Hematopoietic multipotent progenitor cell treated with erythropoietin and hydrocortisone succinate and interleukin-3 and kit ligand, for 8 days (in vitro differentiated cells): ENCODE data around the gene ORC3.
"Not testable (repeated sequence)": the region's sequence is repeated elsewhere in the genome, so short reads cannot be mapped to it uniquely, and the experiment has no call there.

Experiments used
- DNase-seq: peaks from one replicate; pipeline ENCODE4 v3.0.0-alpha.2; 2015

Gene ORC3

DNA sequence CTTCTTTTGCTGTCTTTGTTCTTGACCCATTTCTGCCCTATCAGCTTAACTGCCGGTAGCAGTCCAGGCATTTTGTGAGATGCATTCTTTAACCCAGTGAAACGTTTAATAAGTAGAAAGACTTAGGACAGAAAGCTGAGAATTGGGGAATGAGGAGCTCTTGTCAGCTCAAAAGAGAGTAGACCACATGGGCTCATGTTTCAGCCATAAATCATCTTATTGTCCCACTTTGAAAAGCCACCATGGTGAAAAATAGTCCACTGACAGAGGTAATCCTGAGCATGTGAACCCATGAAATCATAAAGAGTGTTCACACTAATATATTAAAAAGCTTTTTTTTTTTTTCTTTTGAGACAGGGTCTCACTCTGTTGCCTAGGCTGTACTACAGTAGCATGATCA lies 16.3 kb downstream of the ORC3 start:
- DNase-seq: no peak

DNA sequence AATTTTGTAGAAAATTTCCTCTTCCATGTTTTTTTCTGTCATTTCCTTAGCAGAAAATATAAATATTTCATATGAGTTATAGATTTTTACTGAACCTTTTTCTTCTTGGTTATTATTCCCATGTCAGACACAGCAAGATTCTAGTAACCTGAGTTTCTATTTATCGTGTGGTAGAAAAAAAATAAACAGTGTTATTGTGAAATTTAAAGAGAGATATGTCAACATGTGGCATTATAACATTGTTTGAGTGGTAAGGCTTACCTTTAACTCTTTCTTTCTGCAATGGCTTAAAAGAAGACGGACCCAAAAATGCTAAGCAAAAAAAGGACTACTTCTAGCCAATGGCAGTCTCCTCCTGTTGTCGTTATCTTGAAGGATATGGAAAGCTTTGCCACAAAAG lies 18.9 kb downstream of the ORC3 start:
- DNase-seq: no peak

DNA sequence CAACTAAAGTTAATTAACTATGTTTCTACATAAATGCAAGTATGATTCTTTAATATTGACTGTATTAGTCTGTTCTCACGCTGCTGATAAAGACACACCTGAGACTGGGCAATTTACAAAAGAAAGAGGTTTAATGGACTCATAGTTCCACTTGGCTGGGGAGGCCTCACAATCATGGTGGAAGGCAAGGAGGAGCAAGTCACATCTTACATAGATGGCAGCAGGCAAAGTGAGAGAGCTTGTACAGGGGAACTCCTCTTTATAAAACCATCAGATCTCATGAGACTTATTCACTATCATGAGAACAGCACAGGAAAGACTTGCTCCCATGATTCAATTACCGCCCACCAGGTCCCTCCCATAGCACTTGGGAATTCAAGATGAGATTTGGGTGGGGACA lies 23.1 kb downstream of the ORC3 start:
- not testable (repeated sequence) for DNase-seq

DNA sequence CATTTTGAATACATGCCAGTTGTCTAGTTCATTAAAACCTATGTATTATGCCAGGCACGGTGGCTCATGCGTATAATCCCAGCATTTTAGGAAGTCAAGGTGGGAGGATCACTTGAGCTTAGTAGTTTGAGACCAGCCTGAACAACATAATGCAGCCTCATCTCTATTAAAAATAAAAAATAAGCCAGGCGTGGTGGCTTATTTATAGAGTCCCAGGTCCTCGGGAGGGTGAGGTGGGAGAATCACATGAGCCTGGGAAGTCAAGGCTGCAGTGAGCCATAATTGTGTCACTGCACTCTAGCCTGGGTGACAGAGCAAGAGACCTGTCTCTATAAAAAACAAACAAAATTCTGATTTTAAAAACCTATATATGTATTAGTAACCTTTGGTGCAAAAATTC lies 27.5 kb downstream of the ORC3 start:
- no peak for DNase-seq

DNA sequence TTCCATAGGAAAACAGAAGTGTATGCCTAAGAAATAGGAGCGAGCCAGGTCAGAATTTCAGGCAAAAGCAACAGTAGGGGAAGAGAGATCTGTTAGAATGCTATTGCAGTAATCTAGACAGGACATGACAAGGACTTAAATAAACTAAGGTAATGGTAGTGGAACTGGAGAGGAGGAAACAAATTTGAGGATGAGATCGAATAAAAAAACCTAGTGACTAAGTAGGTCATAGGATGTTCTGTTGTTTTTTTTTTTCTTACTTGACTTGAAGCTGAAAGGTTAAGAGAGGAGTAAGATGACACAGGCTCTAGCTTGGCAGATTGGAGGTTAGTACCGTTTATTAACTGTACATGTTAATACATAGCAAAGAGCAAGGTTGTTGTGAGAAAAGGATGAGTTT lies 28.6 kb downstream of the ORC3 start:
- no peak for DNase-seq

DNA sequence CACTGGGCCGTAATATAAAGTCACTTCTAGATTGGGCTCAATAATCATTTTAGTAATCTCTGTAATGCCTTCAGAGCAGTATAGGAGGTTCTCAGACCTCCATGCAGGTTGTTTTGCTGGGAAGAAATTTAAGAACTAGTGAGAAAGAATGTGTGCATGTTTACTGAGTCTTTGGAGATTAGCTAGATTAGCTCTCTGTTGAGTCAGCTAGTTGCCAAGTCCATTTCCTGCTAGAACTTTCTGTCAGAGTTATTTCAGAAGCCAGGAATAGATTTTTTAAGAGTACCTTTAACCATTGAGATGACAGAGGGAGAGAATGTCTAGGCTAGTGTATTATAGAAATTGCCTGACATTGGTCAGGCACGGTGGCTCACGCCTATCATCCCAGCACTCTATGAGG lies 33.3 kb downstream of the ORC3 start:
- no peak for DNase-seq

DNA sequence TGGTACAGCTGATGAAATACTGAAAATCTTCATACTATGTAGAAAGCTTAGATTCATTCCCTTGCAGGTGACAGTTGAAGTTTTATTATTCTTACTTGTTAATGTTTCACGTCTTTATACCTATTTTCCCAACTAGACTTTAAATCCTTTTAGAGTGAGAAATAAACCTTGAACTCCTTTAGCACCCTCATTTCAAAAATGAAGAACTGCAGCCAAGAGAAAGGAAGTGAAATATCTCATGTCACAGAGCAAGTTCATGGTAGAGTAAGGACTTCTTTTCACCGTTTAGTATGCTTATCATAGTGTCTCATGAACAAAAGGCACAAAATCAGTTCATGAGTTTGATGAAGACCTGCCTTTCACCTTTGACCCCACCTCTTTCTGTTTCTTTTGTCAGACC lies 38.5 kb downstream of the ORC3 start:
- no peak for DNase-seq

DNA sequence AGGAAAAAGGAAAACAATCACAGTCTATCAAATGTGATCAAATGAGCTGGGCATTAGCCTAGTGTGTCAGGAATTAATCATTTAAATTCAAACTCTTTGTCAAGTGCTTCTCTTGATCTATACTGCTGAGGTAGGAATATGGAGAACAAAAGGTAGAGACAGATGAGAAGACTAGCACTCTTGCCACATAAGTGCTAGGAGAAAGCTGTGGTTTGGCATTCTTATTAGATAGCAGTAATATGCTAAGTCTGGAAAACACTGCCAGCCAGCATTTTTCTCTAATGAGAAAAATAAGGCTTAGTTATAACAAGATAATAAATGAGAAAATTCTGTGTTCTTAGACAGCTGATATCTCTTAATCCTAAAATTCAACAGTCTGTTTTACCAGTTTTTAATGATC lies 38.9 kb downstream of the ORC3 start:
- no peak for DNase-seq

DNA sequence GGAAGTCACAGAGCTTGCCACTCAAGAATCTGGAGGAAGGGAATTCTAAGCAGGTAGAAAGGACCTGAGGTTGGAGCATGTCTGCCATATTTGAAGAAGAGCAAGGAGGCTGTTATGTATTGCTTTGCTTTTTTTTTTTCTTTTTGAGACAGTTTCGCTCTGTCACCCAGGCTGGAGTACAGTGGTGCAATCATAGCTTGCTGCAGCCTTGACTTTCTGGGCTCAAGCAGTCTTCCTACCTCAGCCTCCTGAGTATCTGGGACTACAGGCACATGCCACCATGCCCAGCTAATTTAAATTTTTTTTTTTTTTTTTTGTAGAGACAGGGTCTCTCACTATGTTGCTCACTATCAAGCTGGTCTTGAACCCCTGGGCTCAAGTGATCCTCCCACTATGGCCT lies 40.8 kb downstream of the ORC3 start:
- DNase-seq: no peak

DNA sequence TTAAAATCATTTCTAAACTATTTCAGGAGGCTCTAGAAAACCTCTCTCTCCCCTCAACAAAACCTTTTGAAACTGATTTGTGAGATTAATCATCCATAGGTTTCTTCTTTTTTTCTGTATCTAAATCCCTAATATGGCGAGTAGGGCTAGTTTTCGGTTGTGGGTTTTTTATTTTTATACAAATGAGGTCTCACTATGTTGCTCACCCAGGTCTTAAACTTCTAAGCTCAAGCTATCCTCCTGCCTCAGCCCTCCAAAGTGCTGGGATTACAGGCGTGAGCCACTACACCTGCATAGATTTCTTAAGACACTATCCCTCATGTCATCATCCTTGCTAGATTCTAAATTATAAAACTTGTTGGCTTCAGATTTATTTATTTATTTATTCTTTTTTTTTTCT lies 43.9 kb downstream of the ORC3 start:
- DNase-seq: no peak

DNA sequence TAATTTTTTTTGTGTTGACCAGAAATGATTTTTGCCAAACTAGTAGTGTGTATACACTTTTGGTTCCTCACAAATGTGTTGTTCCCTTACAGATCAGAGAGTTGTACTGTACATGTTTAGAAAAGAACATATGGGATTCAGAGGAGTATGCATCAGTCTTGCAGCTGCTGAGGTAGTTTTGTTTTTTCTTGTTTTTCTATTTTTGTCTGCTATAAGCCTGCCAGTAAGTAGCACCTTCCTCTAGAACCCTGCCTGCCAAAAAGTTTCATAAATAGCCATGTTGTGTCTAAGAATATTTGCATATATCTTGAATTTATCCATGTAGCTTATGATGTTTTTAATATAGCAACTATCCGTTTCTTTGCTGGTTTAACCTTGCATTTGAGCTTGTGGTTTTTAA lies 46.4 kb downstream of the ORC3 start:
- DNase-seq: no peak

DNA sequence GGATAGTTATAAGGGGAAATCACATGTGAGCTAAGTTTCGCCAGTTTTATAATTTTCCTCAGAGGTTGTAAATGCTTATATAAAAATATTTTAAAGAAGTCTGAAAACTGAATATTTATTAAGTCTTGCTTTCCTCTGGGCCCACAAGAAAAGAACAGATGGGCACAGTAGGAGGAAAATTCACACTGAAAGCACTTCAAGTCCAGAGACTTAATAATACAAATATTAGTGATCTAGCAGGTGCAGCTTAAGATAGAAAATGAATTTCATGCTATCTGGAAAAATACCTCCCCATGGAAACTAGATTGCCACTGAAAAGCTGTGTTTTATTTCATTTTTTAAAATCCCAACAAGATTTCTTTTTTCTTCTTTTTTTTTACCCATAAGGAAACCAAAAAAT lies 47.2 kb downstream of the ORC3 start:
- DNase-seq: no peak

DNA sequence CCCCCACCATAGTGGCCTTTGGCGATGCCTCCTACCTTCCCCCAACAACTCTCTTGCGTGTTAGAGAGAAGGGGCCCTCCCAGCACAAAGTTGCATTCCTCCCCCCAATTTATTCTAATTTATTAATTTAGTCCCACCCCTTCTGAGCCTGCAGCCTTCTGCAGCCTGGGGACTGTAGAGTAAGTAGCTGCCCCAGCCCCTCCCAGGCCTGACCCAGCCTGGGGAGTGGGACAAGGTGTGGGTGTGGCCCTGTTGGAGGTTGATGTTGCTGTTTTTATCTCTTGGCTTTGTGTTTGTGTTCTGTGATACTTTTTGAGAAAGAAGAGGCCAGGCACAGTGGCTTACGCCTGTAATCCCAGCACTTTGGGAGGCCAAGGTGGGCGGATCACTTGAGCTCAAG lies 49.4 kb downstream of the ORC3 start:
- no peak for DNase-seq

DNA sequence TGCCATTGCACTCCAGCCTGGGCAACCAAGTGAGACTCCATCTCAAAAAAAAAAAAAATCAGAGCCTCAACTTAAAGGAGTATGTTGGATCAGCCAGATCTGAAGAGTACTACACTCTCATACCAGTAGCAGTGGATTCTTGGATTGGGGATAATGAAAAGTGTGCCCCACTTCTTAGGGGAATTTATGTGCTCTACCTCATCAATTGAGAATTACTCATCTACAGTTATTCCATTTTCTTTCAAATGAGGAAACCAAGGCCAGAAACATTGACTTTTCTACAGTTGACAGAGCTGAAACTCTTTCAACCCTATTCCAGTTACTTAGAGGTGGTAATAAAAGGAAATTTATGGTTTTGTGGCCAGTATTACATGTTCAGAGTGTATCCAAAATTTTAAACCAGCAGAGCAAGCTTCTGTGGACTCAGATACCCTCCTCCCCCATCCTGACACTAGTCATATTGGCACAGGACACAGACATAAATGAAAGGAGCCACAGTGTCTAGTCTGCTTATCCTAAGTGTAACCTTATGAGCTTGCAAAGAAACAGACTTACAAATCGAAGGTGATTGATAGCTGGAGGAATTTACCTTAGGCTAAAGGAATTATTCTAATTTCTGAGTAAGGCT lies 51.2 kb downstream of the ORC3 start:
- no peak for DNase-seq

DNA sequence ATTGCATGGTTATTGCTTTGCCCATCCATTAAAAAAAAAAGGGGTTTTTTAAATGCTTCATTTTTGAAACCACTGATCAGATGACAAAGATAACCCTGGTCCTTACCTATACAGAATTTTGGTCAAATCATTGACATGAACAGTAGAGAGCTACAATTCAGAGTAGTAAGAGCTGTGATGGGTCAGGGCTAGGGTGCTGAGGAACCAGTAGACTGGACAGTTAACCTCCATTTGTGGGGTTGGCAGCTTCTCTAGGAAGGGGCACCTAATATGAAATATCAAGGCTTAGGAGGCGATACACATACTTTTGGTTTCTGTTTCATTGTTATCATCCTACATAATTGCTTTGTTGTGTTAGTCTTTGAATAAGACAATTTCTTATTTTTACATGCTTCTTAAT lies 55.1 kb downstream of the ORC3 start:
- DNase-seq: no peak

DNA sequence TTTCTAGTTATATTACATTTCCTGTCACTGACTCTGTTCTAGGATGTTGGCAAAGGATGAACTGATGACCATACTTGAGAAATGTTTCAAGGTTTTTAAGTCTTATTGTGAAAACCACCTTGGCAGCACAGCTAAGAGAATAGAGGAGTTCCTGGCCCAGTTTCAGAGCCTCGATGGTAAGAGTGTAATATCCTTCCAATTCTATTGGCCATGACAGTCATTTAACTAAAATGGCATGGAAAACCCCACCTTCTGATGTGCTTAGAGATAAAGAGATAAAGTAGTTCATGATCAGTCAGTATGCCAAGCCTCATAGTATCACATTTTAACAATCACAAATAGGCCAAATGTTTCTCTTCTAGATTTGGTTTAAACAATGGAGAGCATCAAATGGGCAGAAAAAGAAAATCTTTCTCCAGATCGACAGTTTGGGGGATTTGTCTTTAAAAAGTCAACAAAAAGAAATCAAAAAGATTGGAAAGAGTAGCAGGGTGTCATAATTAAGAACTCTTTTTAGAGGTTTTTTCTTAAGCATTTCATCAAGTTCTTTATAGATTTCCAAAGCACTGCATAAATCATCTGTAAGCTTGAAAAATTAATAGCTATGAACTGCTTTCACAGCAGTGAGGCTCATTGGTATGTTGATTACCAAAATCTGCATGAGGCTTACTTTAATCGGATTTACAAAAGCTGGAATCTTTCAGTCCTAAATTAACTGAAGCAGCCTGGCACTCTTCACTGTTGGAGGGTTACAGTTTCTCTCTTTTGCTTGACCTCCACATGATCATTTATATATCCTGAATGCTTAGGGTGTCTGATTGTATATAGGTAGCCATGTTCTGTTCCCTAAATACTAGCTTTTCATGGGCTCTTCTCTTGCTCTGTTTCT lies 63.4 kb downstream of the ORC3 start:
- no peak for DNase-seq

DNA sequence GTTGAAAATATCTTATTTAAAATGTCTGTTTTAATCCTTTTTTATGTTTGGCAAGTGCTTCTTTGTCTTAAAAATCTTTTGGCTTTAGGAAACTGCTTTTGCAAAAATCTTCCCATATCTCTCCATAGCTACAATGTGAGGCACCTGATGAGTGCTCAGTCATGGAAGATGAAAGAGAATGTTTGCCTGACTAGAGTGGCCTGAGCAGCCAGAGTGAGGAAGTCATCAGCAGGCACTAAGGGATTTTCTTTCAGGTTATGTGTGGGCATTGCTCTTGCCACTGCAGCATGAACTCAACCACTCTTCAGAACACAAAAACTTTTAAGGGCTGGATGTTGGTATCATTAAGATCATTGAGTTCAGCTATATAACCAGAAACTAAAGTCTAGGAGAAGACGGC lies 64.2 kb downstream of the ORC3 start:
- no peak for DNase-seq

DNA sequence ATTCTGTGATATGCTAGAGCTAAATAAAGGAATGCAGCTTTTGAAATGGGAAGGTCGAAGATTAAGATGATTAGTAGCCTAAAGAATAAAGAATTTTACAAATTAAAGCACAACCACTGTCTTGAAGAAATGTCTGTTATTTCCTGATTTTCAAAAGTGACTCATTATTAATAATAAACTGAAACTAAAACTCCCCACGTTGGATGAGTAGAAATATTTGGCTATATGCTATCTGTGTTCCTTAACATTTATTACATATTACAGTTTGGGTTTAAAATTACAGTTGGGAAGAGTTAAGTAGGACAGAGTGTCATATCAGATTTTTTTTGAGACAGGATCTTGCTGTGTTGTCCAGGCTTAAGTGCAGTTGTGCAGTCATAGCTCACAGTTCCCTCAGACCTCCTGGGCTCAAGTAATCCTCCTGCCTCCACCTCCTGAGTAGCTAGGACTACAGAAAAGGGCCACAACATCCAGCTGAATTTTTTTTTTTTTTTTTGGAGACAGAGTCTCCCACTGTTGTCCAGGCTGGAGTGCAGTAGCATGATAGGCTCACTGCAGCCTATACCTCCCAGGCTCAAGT lies 65.0 kb downstream of the ORC3 start:
- no peak for DNase-seq

DNA sequence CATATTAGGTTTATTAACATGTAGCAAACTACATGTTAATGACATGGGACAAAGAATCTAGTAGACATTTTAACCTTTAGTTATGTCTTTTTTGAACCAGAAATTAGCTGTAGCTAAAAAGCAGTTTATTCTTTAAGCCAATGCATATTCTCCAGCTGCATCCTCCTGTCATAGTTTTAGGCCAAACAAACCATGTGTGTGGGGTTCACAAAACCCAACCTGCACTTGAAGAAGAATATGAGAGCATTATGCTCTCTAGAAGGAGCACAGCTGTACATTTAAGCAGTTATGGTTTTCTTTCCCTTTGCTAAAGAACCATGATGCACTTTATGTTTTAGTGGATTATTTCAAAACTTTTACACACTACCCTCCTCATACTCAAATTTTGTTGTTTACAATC lies 65.9 kb downstream of the ORC3 start:
- DNase-seq: no peak

DNA sequence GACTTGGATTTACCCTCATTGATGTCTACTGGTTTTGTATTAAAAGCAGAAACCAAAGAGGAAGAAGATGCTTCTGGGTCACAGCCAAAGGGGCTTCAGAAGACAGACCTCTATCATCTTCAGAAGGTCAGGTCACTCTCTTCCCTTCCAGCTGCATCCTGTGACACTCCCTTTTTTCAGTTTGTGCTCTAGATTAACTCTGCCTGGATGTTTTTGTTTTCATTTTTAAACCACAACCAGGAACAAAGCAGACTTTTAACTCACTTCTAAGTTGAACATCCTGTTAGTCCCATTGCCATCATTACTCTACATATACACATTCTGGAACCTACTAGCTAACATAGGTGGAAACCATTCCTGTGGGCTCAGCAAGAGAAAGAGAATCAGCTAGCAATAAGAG lies 66.9 kb downstream of the ORC3 start:
- no peak for DNase-seq

DNA sequence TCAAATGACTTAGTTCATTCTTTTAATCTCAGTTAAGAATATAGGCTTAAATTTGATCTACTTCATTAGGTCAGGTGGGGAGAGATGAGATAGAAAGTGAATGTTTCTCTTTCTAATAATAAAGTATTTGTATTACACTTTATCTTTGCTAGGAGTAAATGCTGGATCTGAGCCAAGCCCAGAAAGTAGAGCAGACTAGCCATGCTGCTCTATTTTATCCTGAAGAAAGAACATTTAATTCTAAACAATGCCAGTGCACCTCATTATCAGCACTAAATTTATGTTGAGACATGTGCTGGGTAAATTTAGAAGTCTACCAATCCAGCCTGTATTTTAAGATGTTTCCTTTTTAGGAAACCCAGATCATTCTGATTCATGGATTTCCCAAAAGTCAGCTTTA lies 68.6 kb downstream of the ORC3 start:
- peak; percentile 27 for DNase-seq

DNA sequence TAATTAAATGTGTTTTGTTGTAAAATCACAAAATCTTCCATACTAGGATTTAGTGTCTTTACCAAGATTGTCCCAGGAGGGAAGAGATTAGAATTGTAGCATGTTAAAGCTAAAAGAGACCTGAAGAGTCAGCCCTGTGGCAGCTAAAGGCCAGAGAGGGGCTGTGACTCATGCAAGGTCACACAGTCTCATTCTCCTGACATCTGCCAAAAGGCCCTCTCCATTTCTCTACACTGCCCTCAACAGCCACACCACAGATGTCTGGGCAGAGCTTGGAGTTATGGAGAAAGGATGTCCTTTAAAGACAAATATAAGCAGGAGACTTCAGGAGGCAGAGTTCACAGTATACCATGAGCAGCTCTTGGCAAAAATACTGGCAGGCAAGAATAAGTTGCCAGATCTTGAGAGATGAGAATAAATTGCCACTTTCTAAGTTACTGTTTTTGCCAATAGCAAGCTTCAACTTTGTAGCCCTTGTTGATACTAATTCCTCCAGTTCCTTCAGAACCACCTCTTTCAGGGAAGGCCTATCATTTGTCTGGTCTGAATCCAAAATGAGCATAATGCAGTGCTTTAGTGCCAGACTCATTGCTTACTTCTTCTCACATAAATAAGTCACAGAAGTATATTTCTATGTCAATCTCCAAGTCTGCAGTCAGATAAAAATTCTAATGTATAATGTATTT lies 70.4 kb downstream of the ORC3 start:
- DNase-seq: no peak

DNA sequence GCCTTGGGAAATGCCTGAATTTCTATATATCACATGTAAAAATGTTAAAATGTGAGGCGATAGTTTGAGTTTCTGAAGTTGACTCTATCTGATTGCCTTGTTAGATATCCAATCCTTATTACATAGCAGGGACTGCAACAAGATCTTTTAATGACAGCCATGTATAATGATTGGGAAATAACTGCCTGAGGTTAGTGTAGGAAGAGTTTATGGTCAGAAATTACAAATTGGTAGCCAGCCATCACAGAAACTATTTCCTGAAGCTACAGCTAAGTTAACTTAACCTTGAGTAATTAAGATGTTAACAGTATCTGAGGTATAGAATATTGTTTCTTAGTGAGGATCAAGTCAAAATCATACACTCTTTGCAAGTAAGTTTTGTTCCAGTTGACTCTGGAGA lies 71.1 kb downstream of the ORC3 start:
- no peak for DNase-seq

DNA sequence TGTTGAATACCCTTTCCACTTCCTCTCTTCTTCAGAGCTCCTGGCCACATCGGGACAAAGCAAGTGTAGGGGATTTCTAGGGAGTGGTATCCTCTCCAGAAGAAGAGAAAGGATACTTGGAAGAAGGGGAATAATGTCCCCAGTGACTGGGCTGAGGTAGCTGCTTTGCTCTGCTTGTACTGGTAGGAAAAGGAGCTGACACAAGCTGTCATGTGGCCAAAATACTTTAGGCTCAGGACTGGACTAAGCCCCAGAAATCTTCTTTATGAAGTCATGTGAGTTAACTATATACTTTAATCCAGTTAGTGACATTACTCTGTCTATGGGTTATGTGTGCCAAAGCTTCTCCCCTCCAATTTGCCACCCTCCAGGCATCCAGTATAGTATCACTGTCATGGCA lies 71.6 kb downstream of the ORC3 start:
- no peak for DNase-seq
